Muscle layer of duodenum (tissue), 2 donors: Measurements from ENCODE around the gene NEDD9.

Source experiments
- H3K27ac ChIP-seq: one replicate; pipeline ENCODE4 v1.7.0; 2013; ENCODE audit warnings: mild to moderate bottlenecking, low read length
- H3K27me3 ChIP-seq: one replicate; pipeline ENCODE4 v1.7.0; 2013; ENCODE audit warnings: low read depth, mild to moderate bottlenecking, control low read depth, low read length
- H3K36me3 ChIP-seq, 2 donors: one replicate each; pipeline ENCODE4 v1.7.0; 2013; ENCODE audit warnings: low read length in 2 of 2, control low read depth in 1 of 2, mild to moderate bottlenecking in 1 of 2; ENCODE audit not compliant: insufficient read depth in 2 of 2, control insufficient read depth in 1 of 2
- H3K4me1 ChIP-seq, 2 donors: one replicate each; pipeline ENCODE4 v1.7.0; 2013; ENCODE audit warnings: low read length in 2 of 2, mild to moderate bottlenecking in 2 of 2, control low read depth in 1 of 2, moderate library complexity in 1 of 2; ENCODE audit not compliant: insufficient read depth in 2 of 2, control insufficient read depth in 1 of 2
- H3K4me3 ChIP-seq, 2 donors: one replicate each; pipeline ENCODE4 v1.7.0; 2013; ENCODE audit warnings: low read length in 2 of 2, low read depth in 1 of 2, mild to moderate bottlenecking in 1 of 2
- H3K9me3 ChIP-seq, 2 donors: one replicate each; pipeline ENCODE4 v1.7.0; 2013; ENCODE audit warnings: low read length in 2 of 2, control low read depth in 1 of 2, mild to moderate bottlenecking in 1 of 2; ENCODE audit not compliant: control insufficient read depth in 1 of 2
- donor health status: healthy.

NEDD9 gene

GRCh38 chr6:11272491-11273192 lies 40.2 kb upstream of the NEDD9 start:
- Histone ChIP-seq H3K27ac (no peak overlapping the region), H3K36me3 (no peaks in the 10 kb centered on the region), H3K4me3 (no peak overlapping the region), H3K27me3 (no peaks in the 10 kb centered on the region), H3K9me3 (no peaks in the 10 kb centered on the region), H3K4me1 (peaks cover 4 to 6% of the 10 kb centered on the region in 2 donors)

DNA sequence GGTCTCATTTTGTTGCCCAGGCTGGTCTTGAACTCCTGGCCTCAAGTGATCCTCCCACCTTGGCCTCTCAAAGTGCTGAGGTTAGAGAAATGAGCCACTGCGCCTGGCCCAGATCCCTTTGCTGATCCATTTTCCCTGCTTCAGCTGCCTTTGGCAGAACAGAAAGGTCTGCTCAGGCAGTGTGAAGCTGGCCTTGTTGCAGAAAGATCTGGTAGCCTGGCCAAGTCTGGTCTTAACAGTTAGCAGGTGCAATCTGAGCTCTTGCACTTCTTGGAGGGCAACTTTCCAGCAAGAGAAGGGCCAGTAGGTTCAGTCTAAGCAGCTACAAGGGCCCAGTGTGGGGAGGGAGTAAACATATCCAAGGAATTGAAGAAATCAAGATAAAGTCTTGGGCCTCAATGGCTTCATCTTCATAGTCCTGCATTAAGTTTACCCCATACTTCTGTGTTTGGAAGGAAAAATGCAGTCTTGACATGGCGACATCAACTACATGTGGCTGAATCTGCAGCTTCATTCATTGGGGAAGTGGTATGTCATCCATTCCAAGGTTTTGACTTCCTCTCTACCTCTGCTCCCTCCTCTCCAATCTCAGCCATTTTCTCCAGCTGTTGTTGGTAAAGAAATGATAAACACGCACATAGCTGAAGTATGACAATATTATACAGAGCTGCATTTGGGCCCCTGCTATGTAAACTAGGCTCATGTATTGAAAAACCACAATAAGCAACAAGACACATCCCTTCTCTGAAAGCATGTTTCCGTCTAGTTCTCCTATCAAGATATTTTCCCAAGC lies 39.0 kb upstream of the NEDD9 start:
- Histone ChIP-seq H3K4me3 (no peak overlapping the region), H3K4me1 (peaks cover 0 to 4% of the 10 kb centered on the region in 2 donors), H3K27ac (no peak overlapping the region), H3K9me3 (no peaks in the 10 kb centered on the region), H3K36me3 (no peaks in the 10 kb centered on the region), H3K27me3 (no peaks in the 10 kb centered on the region)

DNA sequence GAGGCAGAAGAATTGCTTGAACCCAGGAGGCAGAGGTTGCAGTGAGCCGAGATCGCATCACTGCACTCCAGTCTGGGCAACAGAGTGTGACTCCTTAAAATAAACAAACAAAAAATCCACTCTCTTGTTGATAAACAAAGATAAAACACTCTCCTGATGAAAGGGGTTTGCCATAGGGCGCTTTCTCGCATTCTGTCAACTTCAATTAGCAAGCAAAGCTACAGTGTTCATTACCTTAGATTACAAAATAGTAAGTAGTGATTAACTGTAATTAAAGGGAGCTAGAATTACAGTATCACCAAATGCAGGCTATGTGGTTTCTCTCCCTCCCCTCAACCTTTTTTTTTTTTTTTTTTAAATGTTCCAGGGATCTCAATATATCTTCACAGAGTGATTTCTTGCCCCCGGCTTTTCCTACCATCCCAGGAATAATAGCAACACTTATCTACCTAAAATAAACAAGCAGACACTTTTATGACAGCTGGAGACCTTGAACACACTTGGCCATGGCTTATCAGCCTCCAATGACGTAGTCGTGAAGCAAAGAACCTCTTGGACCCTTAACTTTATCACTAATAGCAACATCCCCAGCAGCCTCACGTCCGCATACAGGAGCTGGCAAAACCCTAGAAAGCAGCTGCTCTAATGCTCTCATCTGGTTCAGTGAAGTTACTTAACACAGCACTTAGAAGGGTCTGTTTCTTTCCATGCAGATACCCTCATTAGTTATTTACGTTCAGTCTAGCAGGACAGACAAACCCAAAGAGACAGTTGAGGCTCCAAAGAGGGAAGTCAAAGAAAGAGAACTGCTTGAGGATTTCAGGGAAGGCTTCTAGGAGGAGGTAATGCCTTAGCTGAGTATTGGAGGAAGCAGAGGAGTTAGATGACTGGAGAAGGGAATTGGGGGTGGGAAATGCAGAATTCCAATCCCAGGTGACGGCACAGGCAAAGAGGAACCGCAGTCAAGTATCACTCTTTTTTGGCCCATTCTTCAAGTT lies 37.9 kb upstream of the NEDD9 start:
- Histone ChIP-seq H3K9me3 (no peaks in the 10 kb centered on the region), H3K36me3 (no peaks in the 10 kb centered on the region), H3K27me3 (no peaks in the 10 kb centered on the region), H3K27ac (peak overlapping the region; percentile 12), H3K4me3 (no peak overlapping the region), H3K4me1 (peaks cover 0 to 4% of the 10 kb centered on the region in 2 donors)

DNA sequence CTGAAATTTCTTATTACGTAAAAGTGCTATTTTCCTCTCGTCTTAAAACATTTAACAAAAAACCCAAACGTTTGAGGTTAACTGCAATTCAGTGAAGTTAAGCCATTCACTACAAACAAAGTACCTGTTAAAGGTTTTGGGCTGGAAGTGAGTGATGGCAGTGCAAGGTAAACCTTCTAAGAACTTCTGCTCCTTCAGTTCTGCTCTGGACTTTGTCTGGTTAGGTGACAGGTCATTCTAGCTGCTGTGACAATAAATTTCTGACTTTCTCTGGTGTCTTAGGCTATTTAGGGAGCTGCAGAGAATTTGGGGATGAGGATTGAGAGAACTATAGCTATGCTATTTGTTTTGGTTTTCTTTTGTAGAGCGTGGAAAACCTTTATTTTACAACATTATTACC lies 36.5 kb upstream of the NEDD9 start:
- no peaks in the 10 kb centered on the region for H3K9me3 ChIP-seq
- no peak overlapping the region for H3K4me3 ChIP-seq
- H3K27me3 ChIP-seq, result no peaks in the 10 kb centered on the region
- H3K4me1 ChIP-seq, result peaks cover 0 to 4% of the 10 kb centered on the region in 2 donors
- no peak overlapping the region for H3K27ac ChIP-seq
- H3K36me3 ChIP-seq, result no peaks in the 10 kb centered on the region

GRCh38 chr6:11266926-11267325 lies 34.5 kb upstream of the NEDD9 start:
- H3K36me3 ChIP-seq, result no peaks in the 10 kb centered on the region
- peaks cover 6 to 12% of the 10 kb centered on the region in 2 donors for H3K4me1 ChIP-seq
- no peak overlapping the region for H3K27ac ChIP-seq
- no peaks in the 10 kb centered on the region for H3K27me3 ChIP-seq
- no peaks in the 10 kb centered on the region for H3K9me3 ChIP-seq
- H3K4me3 ChIP-seq, result no peak overlapping the region

DNA sequence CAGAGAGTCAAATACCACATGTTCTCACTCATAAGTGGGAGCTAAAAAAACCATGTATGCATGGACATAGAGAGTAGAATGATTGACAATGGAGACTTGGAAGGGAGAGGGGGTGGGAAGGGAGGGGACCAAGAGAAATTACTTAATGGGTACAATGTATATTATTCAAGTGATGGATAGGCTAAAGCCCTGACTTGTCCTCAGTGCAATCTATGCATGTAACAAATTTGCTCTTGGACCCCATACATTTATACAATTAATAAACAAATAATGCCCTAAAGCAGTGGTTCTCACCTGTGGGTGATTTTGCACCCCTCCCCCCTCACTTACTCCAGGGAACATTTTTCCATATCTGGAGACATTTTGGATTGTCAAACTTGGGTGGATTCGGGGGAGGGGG lies 33.5 kb upstream of the NEDD9 start:
- no peak overlapping the region for H3K27ac ChIP-seq
- H3K4me1 ChIP-seq, result peaks cover 6 to 12% of the 10 kb centered on the region in 2 donors
- H3K4me3 ChIP-seq, result no peak overlapping the region
- H3K36me3 ChIP-seq, result no peaks in the 10 kb centered on the region
- no peaks in the 10 kb centered on the region for H3K27me3 ChIP-seq
- H3K9me3 ChIP-seq, result no peaks in the 10 kb centered on the region

GRCh38 chr6:11264100-11264499 lies 31.6 kb upstream of the NEDD9 start:
- Histone ChIP-seq H3K9me3 (no peaks in the 10 kb centered on the region), H3K27me3 (no peaks in the 10 kb centered on the region), H3K4me1 (peaks cover 6 to 8% of the 10 kb centered on the region in 2 donors), H3K36me3 (no peaks in the 10 kb centered on the region), H3K27ac (no peak overlapping the region), H3K4me3 (no peak overlapping the region)

DNA sequence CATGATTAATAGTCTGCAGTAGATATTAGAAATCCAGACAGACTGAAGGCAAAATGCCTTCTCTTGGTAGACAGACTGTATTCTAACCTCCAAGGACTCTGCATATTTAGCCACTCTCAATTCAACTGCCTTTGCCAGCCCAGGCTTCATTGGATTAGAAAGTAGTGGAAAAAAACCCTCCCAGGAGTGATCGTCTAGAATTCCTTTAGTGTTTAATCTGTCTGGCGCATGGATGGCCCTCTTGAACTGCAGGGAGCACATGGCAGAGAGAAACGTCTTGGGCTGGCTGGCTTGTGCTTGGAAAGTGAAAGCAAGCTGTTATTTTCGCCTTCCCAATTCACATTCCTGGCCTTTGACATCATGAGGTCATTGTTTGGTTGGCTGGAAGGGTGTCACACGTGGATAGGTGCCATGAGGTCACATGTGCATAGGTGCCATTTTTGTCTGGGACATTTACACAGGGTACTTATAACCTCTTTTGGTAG lies 30.9 kb upstream of the NEDD9 start:
- Histone ChIP-seq H3K27ac (peak overlapping the region; percentile 42), H3K36me3 (no peaks in the 10 kb centered on the region), H3K9me3 (no peaks in the 10 kb centered on the region), H3K4me3 (no peak overlapping the region), H3K4me1 (peaks cover 6 to 8% of the 10 kb centered on the region in 2 donors), H3K27me3 (no peaks in the 10 kb centered on the region)

DNA sequence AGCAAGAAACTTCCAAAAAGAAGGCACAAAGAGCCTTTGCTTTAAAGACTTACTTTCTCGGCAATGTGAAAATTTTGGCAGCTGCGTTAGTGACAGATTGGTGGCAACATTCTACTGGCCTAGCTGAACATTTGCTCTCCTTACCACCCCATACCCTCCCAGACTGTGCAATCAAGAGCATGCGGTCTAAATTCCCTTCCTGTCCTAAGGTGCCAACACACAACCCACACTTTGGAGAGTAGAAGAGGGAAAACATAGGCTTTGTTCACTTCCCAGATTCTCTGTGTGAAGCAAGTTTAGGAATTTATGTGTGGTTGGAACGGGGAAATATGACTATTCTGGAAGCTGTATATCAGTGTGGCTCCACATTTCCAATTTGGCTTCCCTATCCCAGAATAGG lies 29.8 kb upstream of the NEDD9 start:
- Histone ChIP-seq H3K9me3 (no peaks in the 10 kb centered on the region), H3K27me3 (no peaks in the 10 kb centered on the region), H3K4me3 (no peak overlapping the region), H3K4me1 (peaks cover 6 to 8% of the 10 kb centered on the region in 2 donors), H3K27ac (no peak overlapping the region), H3K36me3 (no peaks in the 10 kb centered on the region)

DNA sequence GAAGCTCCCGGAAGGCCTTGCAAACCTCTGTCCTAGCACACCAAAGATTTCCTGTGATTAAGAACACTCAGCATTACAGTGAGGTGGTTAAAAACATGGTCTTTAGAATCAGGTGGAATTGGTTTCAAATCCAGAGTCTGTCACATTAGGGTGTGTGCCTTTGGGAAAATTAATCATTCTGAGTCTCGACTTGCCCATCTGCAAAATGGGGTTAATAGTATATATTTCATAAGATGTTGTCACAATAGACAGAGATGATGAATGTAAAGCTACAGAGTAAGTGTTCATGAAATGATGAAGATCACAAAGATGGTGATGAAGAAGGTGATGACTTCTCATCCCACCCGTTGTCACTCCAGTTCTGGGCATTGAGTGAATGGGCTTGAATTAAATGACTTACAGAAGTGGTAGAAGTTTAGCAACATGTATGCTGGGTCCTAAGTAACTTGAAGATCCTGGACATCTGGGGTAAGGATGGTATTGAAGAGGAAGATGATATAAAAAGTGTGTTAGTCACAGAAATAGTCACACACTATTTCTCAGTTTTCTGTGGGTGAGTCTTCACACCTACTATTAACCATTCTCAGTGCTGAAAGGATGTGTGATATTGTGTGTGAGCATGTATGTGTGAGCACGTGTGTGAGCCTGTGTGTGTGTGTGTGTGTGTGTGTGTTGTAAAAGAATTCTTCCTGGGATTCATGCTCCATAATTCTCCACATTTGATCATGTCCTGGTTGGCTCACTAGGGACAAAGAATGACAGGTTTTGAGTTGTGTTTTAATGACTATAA lies 28.0 kb upstream of the NEDD9 start:
- H3K4me3 ChIP-seq, result no peak overlapping the region
- H3K27me3 ChIP-seq, result no peaks in the 10 kb centered on the region
- peaks cover 6 to 8% of the 10 kb centered on the region in 2 donors for H3K4me1 ChIP-seq
- H3K27ac ChIP-seq, result no peak overlapping the region
- H3K9me3 ChIP-seq, result no peaks in the 10 kb centered on the region
- H3K36me3 ChIP-seq, result no peaks in the 10 kb centered on the region
